Activated naive CD8-positive, alpha-beta T cell treated with anti-CD3 and anti-CD28 coated beads, Interleukin-2, amount 10 ng/mL, durations not matched to agents 7 days and 5 days (primary cell): ENCODE measurements around the gene SP140. TPM values are rescaled to one million over a fixed set of nuclear protein-coding genes. Genes with fewer than 3 reads are reported as not detected.
"Not testable (repeated sequence)": the region's sequence is repeated elsewhere in the genome, so short reads cannot be mapped to it uniquely, and the experiment has no call there.

Source experiments
- ATAC-seq: fragments of 150-1000 bp; cut with Tn5 transposase; one replicate; pipeline ENCODE4 v1.10.0; 2021; ENCODE audit warnings: low read depth, moderate library complexity
- POLR2A ChIA-PET: fragments of 350-600 bp; sonication (Branson Sonifier 250); formaldehyde crosslinking; loops from one replicate; lab custom pipeline; 2021; ENCODE audit warnings: antibody characterized with exemption; lab: Charles Lee
- DNase-seq: peaks from one replicate; pipeline ENCODE4 v3.0.0; 2021
- H3K27ac Mint-ChIP-seq: one replicate; pipeline ENCODE4 v1.8.0; 2022; ENCODE audit warnings: mild to moderate bottlenecking, mixed read lengths
- H3K27me3 Mint-ChIP-seq: one replicate; pipeline ENCODE4 v1.8.0; 2022; ENCODE audit warnings: mild to moderate bottlenecking, moderate library complexity, mixed read lengths
- H3K36me3 Mint-ChIP-seq: one replicate; pipeline ENCODE4 v1.8.0; 2021; ENCODE audit warnings: mild to moderate bottlenecking, mixed read lengths
- H3K4me1 Mint-ChIP-seq: one replicate; pipeline ENCODE4 v1.8.0; 2021; ENCODE audit warnings: mixed read lengths
- H3K4me3 Mint-ChIP-seq: one replicate; pipeline ENCODE4 v1.8.0; 2022; ENCODE audit warnings: mild to moderate bottlenecking, moderate library complexity, mixed read lengths
- H3K9me3 Mint-ChIP-seq: one replicate; pipeline ENCODE4 v1.8.0; 2021; ENCODE audit warnings: mixed read lengths
- total RNA-seq, 2 experiments: library from RNA; stranded (reverse); gene quantifications; one replicate each; pipeline ENCODE4 v1.2.3, GENCODE V29; 2021

The SP140 gene
- total RNA-seq, 2 experiments from 2014 or later = 58.7 to 61.4 TPM

- ATAC-seq (peak; percentile 10), DNase-seq (no peak)
- peak overlapping the region; percentile 99 for H3K4me3 Mint-ChIP-seq
- POLR2A ChIA-PET = interaction anchor here (0.6 to 5.0 kb wide), 5 partner anchors 33 to 477 kb away, joined by 3 to 56 read pairs (median 4); partner anchors contain the start of gene SP140L
- peaks cover 58% of the 10 kb centered on the region for H3K4me1 Mint-ChIP-seq
- H3K9me3 Mint-ChIP-seq = no peaks in the 10 kb centered on the region
- H3K27me3 Mint-ChIP-seq = no peaks in the 10 kb centered on the region
- peak overlapping the region; percentile 64 for H3K27ac Mint-ChIP-seq
- H3K36me3 Mint-ChIP-seq = peaks cover 62% of the 10 kb centered on the region
Measured at GRCh38 chr2:230216489-230216888, 9.0 kb upstream of the SP140 start.

- ATAC-seq (no peak), DNase-seq (no peak)
- no peaks in the 10 kb centered on the region for H3K9me3 Mint-ChIP-seq
- POLR2A ChIA-PET = interaction anchor here (1.3 to 5.0 kb wide), 4 partner anchors 10 to 193 kb away, joined by 4 to 56 read pairs (median 26); partner anchors contain the start of gene SP140L
- peaks cover 56% of the 10 kb centered on the region for H3K36me3 Mint-ChIP-seq
- H3K27ac Mint-ChIP-seq = peak overlapping the region; percentile 85
- no peaks in the 10 kb centered on the region for H3K27me3 Mint-ChIP-seq
- peaks cover 58% of the 10 kb centered on the region for H3K4me1 Mint-ChIP-seq
- peak overlapping the region; percentile 99 for H3K4me3 Mint-ChIP-seq
Measured at GRCh38 chr2:230217424-230217823, 8.1 kb upstream of the SP140 start.

GRCh38 chr2:230218421-230218820 is 7.1 kb upstream of the SP140 start:
- Mint-ChIP-seq H3K4me3 (peak overlapping the region; percentile 99), H3K36me3 (peaks cover 51% of the 10 kb centered on the region), H3K9me3 (no peaks in the 10 kb centered on the region), H3K4me1 (peaks cover 61% of the 10 kb centered on the region), H3K27me3 (no peaks in the 10 kb centered on the region), H3K27ac (peak overlapping the region; percentile 85)
- no peak for DNase-seq
- peak; percentile 30 for ATAC-seq
- POLR2A ChIA-PET = interaction anchor here (0.9 to 5.0 kb wide), 7 partner anchors 11 to 198 kb away, joined by 3 to 56 read pairs (median 11); partner anchors contain the start of genes SP100 and SP140L

- Mint-ChIP-seq H3K4me3 (peak within 1 kb of the TSS; percentile 99), H3K27me3 (no peaks in the 10 kb centered on the region)
Measured at GRCh38 chr2:230219419-230220331, 5.9 kb upstream of the SP140 start, which contains the start of gene SP110. SP110 (minus strand) TSS chr2:230219984; CDS start chr2:230216927, 3,057 bp downstream.

GRCh38 chr2:230220347-230220969 is 5.1 kb upstream of the SP140 start:
- POLR2A ChIA-PET = interaction anchor here (0.6 to 5.0 kb wide), 15 partner anchors 7 to 754 kb away, joined by 3 to 56 read pairs (median 5); partner anchors contain the start of genes SP100 and SP140L
- no peak for ATAC-seq
- Mint-ChIP-seq H3K4me3 (peak overlapping the region; percentile 99), H3K4me1 (peaks cover 57% of the 10 kb centered on the region), H3K9me3 (no peaks in the 10 kb centered on the region), H3K36me3 (peaks cover 36% of the 10 kb centered on the region), H3K27ac (peak overlapping the region; percentile 99), H3K27me3 (no peaks in the 10 kb centered on the region)
- no peak for DNase-seq

More at GRCh38 chr2:230219419-230220331, 5.9 kb upstream of the SP140 start, which contains the start of gene SP110:
- Mint-ChIP-seq H3K36me3 (peaks cover 41% of the 10 kb centered on the region), H3K4me1 (peaks cover 53% of the 10 kb centered on the region), H3K9me3 (no peaks in the 10 kb centered on the region), H3K27ac (peak within 1 kb of the TSS; percentile 99)
- DNase-seq = peak; percentile 80
- ATAC-seq = peak; percentile 88
- POLR2A ChIA-PET = interaction anchor here (0.6 to 5.0 kb wide), 13 partner anchors 8 to 439 kb away, joined by 3 to 56 read pairs (median 11); partner anchors contain the start of genes SP100 and SP140L

GRCh38 chr2:230221493-230221892 is 4.0 kb upstream of the SP140 start:
- POLR2A ChIA-PET = interaction anchor here (0.6 to 3.0 kb wide), 6 partner anchors 12 to 439 kb away, joined by 3 to 11 read pairs (median 4); no protein-coding TSS in a partner anchor
- H3K36me3 Mint-ChIP-seq = peaks cover 26% of the 10 kb centered on the region

GRCh38 chr2:230222829-230223228 is 2.7 kb upstream of the SP140 start:
- not testable (repeated sequence) for ATAC-seq, H3K4me3 Mint-ChIP-seq, DNase-seq, H3K27ac Mint-ChIP-seq, H3K27me3 Mint-ChIP-seq, H3K9me3 Mint-ChIP-seq
- H3K4me1 Mint-ChIP-seq = peaks cover 49% of the 10 kb centered on the region
- H3K36me3 Mint-ChIP-seq = peaks cover 21% of the 10 kb centered on the region
- POLR2A ChIA-PET = interaction anchor here (0.7 kb wide), 1 partner anchor 436 kb away, joined by 3 read pairs; no protein-coding TSS in a partner anchor

More at GRCh38 chr2:230221493-230221892, 4.0 kb upstream of the SP140 start:
- peak overlapping the region; percentile 22 for H3K27ac Mint-ChIP-seq
- H3K4me3 Mint-ChIP-seq = no peak overlapping the region
- DNase-seq = no peak
- peaks cover 51% of the 10 kb centered on the region for H3K4me1 Mint-ChIP-seq
- H3K9me3 Mint-ChIP-seq = no peaks in the 10 kb centered on the region
- H3K27me3 Mint-ChIP-seq = no peaks in the 10 kb centered on the region
- ATAC-seq = no peak

GRCh38 chr2:230224458-230224857 is 1.1 kb upstream of the SP140 start:
- H3K36me3 Mint-ChIP-seq = peaks cover 14% of the 10 kb centered on the region
- H3K4me1 Mint-ChIP-seq = peaks cover 51% of the 10 kb centered on the region
- H3K9me3 Mint-ChIP-seq = no peaks in the 10 kb centered on the region
- H3K4me3 Mint-ChIP-seq = peak overlapping the region; percentile 89
- H3K27me3 Mint-ChIP-seq = no peaks in the 10 kb centered on the region
- POLR2A ChIA-PET = no interaction called here
- ATAC-seq (no peak), DNase-seq (no peak)
- peak overlapping the region; percentile 94 for H3K27ac Mint-ChIP-seq

GRCh38 chr2:230226051-230226551 is 565 bp downstream of the SP140 start:
- peak overlapping the region; percentile 89 for H3K4me3 Mint-ChIP-seq
- H3K36me3 Mint-ChIP-seq = peaks cover 25% of the 10 kb centered on the region
- peak overlapping the region; percentile 94 for H3K27ac Mint-ChIP-seq
- peaks cover 11% of the 10 kb centered on the region for H3K9me3 Mint-ChIP-seq
- peak; percentile 30 for ATAC-seq
- no peaks in the 10 kb centered on the region for H3K27me3 Mint-ChIP-seq
- peaks cover 56% of the 10 kb centered on the region for H3K4me1 Mint-ChIP-seq
- no peak for DNase-seq
- POLR2A ChIA-PET = interaction anchor here (1.0 to 1.4 kb wide), 4 partner anchors 93 to 222 kb away, joined by 3 to 13 read pairs (median 5); partner anchors contain the start of genes SP100 and SP140L

GRCh38 chr2:230227216-230227615 is 1.7 kb downstream of the SP140 start:
- POLR2A ChIA-PET = interaction anchor here (1.0 kb wide), 2 partner anchors 16 to 188 kb away, joined by 3 read pairs; no protein-coding TSS in a partner anchor
- Mint-ChIP-seq H3K9me3 (peaks cover 16% of the 10 kb centered on the region), H3K36me3 (peaks cover 35% of the 10 kb centered on the region), H3K4me3 (peak overlapping the region; percentile 65), H3K27me3 (no peaks in the 10 kb centered on the region), H3K27ac (peak overlapping the region; percentile 47), H3K4me1 (peaks cover 53% of the 10 kb centered on the region)
- DNase-seq (no peak), ATAC-seq (no peak)

- H3K27me3 Mint-ChIP-seq = no peaks in the 10 kb centered on the region
- H3K4me3 Mint-ChIP-seq = peak overlapping the region; percentile 14
- POLR2A ChIA-PET = no interaction called here
- H3K4me1 Mint-ChIP-seq = peaks cover 46% of the 10 kb centered on the region
- H3K9me3 Mint-ChIP-seq = peaks cover 17% of the 10 kb centered on the region
- H3K27ac Mint-ChIP-seq = no peak overlapping the region
- H3K36me3 Mint-ChIP-seq = peaks cover 42% of the 10 kb centered on the region
- no peak for DNase-seq
- ATAC-seq = no peak
Measured at GRCh38 chr2:230230087-230230486, 4.6 kb downstream of the SP140 start.

- Mint-ChIP-seq H3K27me3 (no peaks in the 10 kb centered on the region), H3K9me3 (peaks cover 17% of the 10 kb centered on the region), H3K27ac (no peak overlapping the region), H3K4me1 (peaks cover 41% of the 10 kb centered on the region), H3K4me3 (peak overlapping the region; percentile 9), H3K36me3 (peaks cover 42% of the 10 kb centered on the region)
- DNase-seq (no peak), ATAC-seq (no peak)
- POLR2A ChIA-PET = no interaction called here
Measured at GRCh38 chr2:230230496-230231200, 5.1 kb downstream of the SP140 start.
